A673 (cell line): Measurements from ENCODE around the gene ST6GALNAC6. TPM values are rescaled to one million over a fixed set of nuclear protein-coding genes. Genes with fewer than 3 reads are reported as not detected.
"Not testable (repeated sequence)": the region's sequence is repeated elsewhere in the genome, so short reads cannot be mapped to it uniquely, and the experiment has no call there.

Source experiments
- BruUV-seq: library from RNA; stranded (reverse); fragments of 400-500 nt; replicated peaks from 2 replicates; lab custom pipeline; 2021; lab: Mats Ljungman, UMichigan
- CTCF ChIA-PET: fragments of 300-600 bp; sonication (Branson Sonifier 250); formaldehyde crosslinking; loops from one replicate; lab custom pipeline; 2022; ENCODE audit warnings: antibody characterized with exemption; lab: Charles Lee
- POLR2A ChIA-PET: fragments of 300-600 bp; sonication (Branson Sonifier 250); formaldehyde crosslinking; loops from one replicate; lab custom pipeline; 2022; ENCODE audit warnings: antibody characterized with exemption; ENCODE audit not compliant: low non-redundant PET; lab: Charles Lee
- DNase-seq: peaks from one replicate; pipeline ENCODE4 v3.0.0-alpha.2; 2015; ENCODE audit warnings: low spot score
- H3K27ac ChIP-seq: fragments of 200-600 bp; sonication (generic); 2 replicates; pipeline ENCODE4 v1.5.1; 2016; ENCODE audit warnings: mixed run types, low read depth, mild to moderate bottlenecking, mixed read lengths, antibody characterized with exemption, low read length; ENCODE audit not compliant: poor library complexity, severe bottlenecking
- H3K27me3 ChIP-seq: fragments of 200-600 bp; sonication (generic); replicated peaks from 2 replicates; pipeline ENCODE4 v1.6.1; 2017; ENCODE audit warnings: mixed run types, low read depth, mild to moderate bottlenecking, mixed read lengths, antibody characterized with exemption, low read length; ENCODE audit not compliant: insufficient read depth, poor library complexity
- H3K36me3 ChIP-seq: fragments of 200-600 bp; sonication (generic); 2 replicates; pipeline ENCODE4 v1.6.1; 2016; ENCODE audit warnings: mixed run types, mild to moderate bottlenecking, mixed read lengths, antibody characterized with exemption, low read length; ENCODE audit not compliant: insufficient read depth, poor library complexity, severe bottlenecking
- H3K4me1 ChIP-seq: fragments of 200-600 bp; sonication (generic); 2 replicates; pipeline ENCODE4 v1.6.1; 2017; ENCODE audit warnings: mixed run types, mild to moderate bottlenecking, mixed read lengths, antibody characterized with exemption, low read length; ENCODE audit not compliant: insufficient read depth, poor library complexity, severe bottlenecking
- H3K4me3 ChIP-seq: fragments of 200-600 bp; sonication (generic); 2 replicates; pipeline ENCODE4 v1.5.1; 2016; ENCODE audit warnings: low read depth, mixed run types, mild to moderate bottlenecking, mixed read lengths, low read length; ENCODE audit not compliant: poor library complexity, severe bottlenecking
- H3K9me3 ChIP-seq: fragments of 200-600 bp; sonication (generic); 2 replicates; pipeline ENCODE4 v1.6.1; 2016; ENCODE audit warnings: mixed run types, low read depth, mild to moderate bottlenecking, mixed read lengths, antibody characterized with exemption, low read length; ENCODE audit not compliant: poor library complexity, severe bottlenecking
- CTCF ChIP-seq: fragments of 300-800, 200-600 bp; sonication (generic); conservative IDR thresholded peaks from 2 replicates; pipeline ENCODE4 v1.5.1; 2017; ENCODE audit warnings: low read depth, mild to moderate bottlenecking, antibody characterized with exemption, low read length, moderate library complexity, mixed read lengths
- EZH2 ChIP-seq: fragments of 200-600 bp; sonication (generic); IDR thresholded peaks from 2 replicates; pipeline ENCODE4 v1.6.1; 2017; ENCODE audit warnings: borderline replicate concordance, low read depth, mild to moderate bottlenecking, mixed read lengths, antibody characterized with exemption, low read length; ENCODE audit not compliant: poor library complexity, severe bottlenecking
- intact Hi-C: fragments of 100-400 bp; cut with micrococcal nuclease; formaldehyde crosslinking; loops from one replicate; pipeline ENCODE4 v1.10.0; 2022; ENCODE audit not compliant: unreplicated experiment
- total RNA-seq: library from RNA; stranded (reverse); gene quantifications from 2 replicates; pipeline ENCODE4 v1.2.3, GENCODE V29; 2021

ST6GALNAC6 gene
- total RNA-seq, 1 experiment from 2014 or later = 34.7 TPM

GRCh38 chr9:127883959-127884358, 15.4 kb downstream of the ST6GALNAC6 start:
- CTCF ChIA-PET = no interaction called here
- no peak overlapping the region for H3K4me3 ChIP-seq
- H3K4me1 ChIP-seq = peaks cover 33% of the 10 kb centered on the region
- POLR2A ChIA-PET = no interaction called here
- peaks cover 17% of the 10 kb centered on the region for H3K36me3 ChIP-seq
- no peaks in the 10 kb centered on the region for H3K9me3 ChIP-seq
- BruUV-seq = no TSS peak
- peak overlapping the region; percentile 80 for H3K27ac ChIP-seq
- DNase-seq = peak; percentile 49
- intact Hi-C loops = no loop called here
- no peak for TF ChIP-seq EZH2
- TF ChIP-seq CTCF = no peak
- H3K27me3 ChIP-seq = no peaks in the 10 kb centered on the region

- H3K27me3 ChIP-seq, H3K36me3 ChIP-seq, H3K27ac ChIP-seq, POLR2A ChIA-PET, H3K9me3 ChIP-seq, intact Hi-C loops, DNase-seq, H3K4me3 ChIP-seq, BruUV-seq, CTCF ChIA-PET: not testable (repeated sequence)
- H3K4me1 ChIP-seq = peaks cover 50% of the 10 kb centered on the region
Observed at GRCh38 chr9:127881715-127882114, 17.7 kb downstream of the ST6GALNAC6 start.

GRCh38 chr9:127880143-127880542, 19.3 kb downstream of the ST6GALNAC6 start:
- no peak for TF ChIP-seq CTCF
- no peak for TF ChIP-seq EZH2
- POLR2A ChIA-PET = no interaction called here
- CTCF ChIA-PET = no interaction called here
- Histone ChIP-seq H3K27me3 (no peaks in the 10 kb centered on the region), H3K36me3 (no peaks in the 10 kb centered on the region), H3K4me3 (no peak overlapping the region), H3K27ac (no peak overlapping the region), H3K4me1 (peaks cover 42% of the 10 kb centered on the region), H3K9me3 (no peaks in the 10 kb centered on the region)
- no TSS peak for BruUV-seq
- intact Hi-C loops = no loop called here
- DNase-seq = no peak

GRCh38 chr9:127878652-127879390, 20.6 kb downstream of the ST6GALNAC6 start:
- Histone ChIP-seq H3K9me3 (no peaks in the 10 kb centered on the region), H3K36me3 (no peaks in the 10 kb centered on the region), H3K4me1 (peaks cover 29% of the 10 kb centered on the region), H3K4me3 (no peak overlapping the region), H3K27me3 (no peaks in the 10 kb centered on the region), H3K27ac (no peak overlapping the region)
- intact Hi-C loops = no loop called here
- CTCF ChIA-PET = no interaction called here
- TF ChIP-seq CTCF = no peak
- no peak for TF ChIP-seq EZH2
- BruUV-seq = no TSS peak
- DNase-seq = peak; percentile 60
- POLR2A ChIA-PET = no interaction called here
